Heart left ventricle (tissue), 16 donors: ENCODE measurements around the gene SDR42E2. TPM values are rescaled to one million over a fixed set of nuclear protein-coding genes. Genes with fewer than 3 reads are reported as not detected.

Source experiments
- ATAC-seq, 4 donors: fragments of 200-7000 bp; cut with Tn5 transposase; one replicate each; pipeline ENCODE4 v1.9.1; 2020 to 2022; ENCODE audit warnings: moderate library complexity in 4 of 4, mild to moderate bottlenecking in 3 of 4, moderate number of reproducible peaks in 1 of 4
- DNase-seq, 5 donors: peaks; one replicate each; pipeline ENCODE4 v3.0.0-alpha.2; 2020
- H3K27ac ChIP-seq, 12 donors: fragments of 200-600 bp; sonication (generic) in 4 of 12; one replicate each; pipeline versions ENCODE4 v1.5.0 to v1.8.0; 2016 to 2022; ENCODE audit warnings: mild to moderate bottlenecking in 2 of 12
- H3K27me3 ChIP-seq, 9 donors: fragments of 200-600 bp; sonication (generic) in 2 of 9; one replicate each; pipeline versions ENCODE4 v1.5.1 to v1.8.0; 2016 to 2022; ENCODE audit warnings: mild to moderate bottlenecking in 3 of 9
- H3K36me3 ChIP-seq, 9 donors: fragments of 200-600 bp; sonication (generic) in 2 of 9; one replicate each; pipeline versions ENCODE4 v1.5.0 to v1.8.0; 2018 to 2022; ENCODE audit warnings: mild to moderate bottlenecking in 2 of 9
- H3K4me1 ChIP-seq, 12 donors: fragments of 200-600 bp; sonication (generic) in 4 of 12; one replicate each; pipeline versions ENCODE4 v1.5.0 to v1.8.0; 2016 to 2022; ENCODE audit warnings: mild to moderate bottlenecking in 3 of 12
- H3K4me3 ChIP-seq, 12 donors: fragments of 200-600 bp; sonication (generic) in 4 of 12; one replicate each; pipeline versions ENCODE4 v1.5.0 to v1.8.0; 2017 to 2022; ENCODE audit warnings: mild to moderate bottlenecking in 9 of 12, moderate library complexity in 4 of 12
- H3K9me3 ChIP-seq, 12 donors: fragments of 200-600 bp; sonication (generic) in 4 of 12; one replicate each; pipeline versions ENCODE4 v1.5.0 to v1.8.0; 2016 to 2022; ENCODE audit warnings: mild to moderate bottlenecking in 1 of 12
- POLR2A ChIP-seq, 2 donors: fragments of 450-650 bp; IDR thresholded peaks; one replicate each; pipeline ENCODE4 v1.6.1; 2017; ENCODE audit warnings: antibody characterized with exemption in 2 of 2, mild to moderate bottlenecking in 2 of 2, moderate library complexity in 2 of 2
- WGBS, 4 donors: extraction: QIAGEN DNeasy Blood & Tissue Kit in 2 of 4; methylation state at CpG; one replicate each; pipeline versions ENCODE4 v1.1.5 to v1.1.7; 2013 to 2018; 5-methylcytosine and 5-hydroxymethylcytosine counted together
- intact Hi-C, 10 donors: fragments of 100-400 bp; cut with DNase I; formaldehyde crosslinking; loops; one replicate each; pipeline versions ENCODE4 v1.11.1 to v1.14.2; 2022
- polyA plus RNA-seq, 2 donors: library from polyadenylated mRNA; stranded (reverse); fragments of 200-250 nt; gene quantifications; one replicate each; pipeline ENCODE4 v1.2.3, GENCODE V29; 2013
- total RNA-seq, 9 donors: library from RNA; depleted of rRNA in 2 of 9; stranded (reverse); fragments of >200 nt in 2 of 9; fragmentation: NEBNext Ultra II Directional in 3 of 9; extraction: Animal tissue kit (Norgen Biotek cat#: 25700) in 3 of 9; gene quantifications; one replicate each; pipeline versions ENCODE4 v1.1.0 to v1.2.4, GENCODE V29; 2016 to 2023
- TF ChIP-seq, protein P1 (sequence below), 12 donors: fragments of 200-600 bp; sonication (generic) in 4 of 12; IDR thresholded peaks; one replicate each; pipeline versions ENCODE4 v1.5.0 to v1.8.0; 2018 to 2022; ENCODE audit warnings: antibody characterized with exemption in 12 of 12, mild to moderate bottlenecking in 5 of 12
- donor health status: ischemic (EF 13 %, LVEDD 7.1; RV severe dilation, severe dysfunction).
- donor health status: healthy with polysubstance abuse.
- donor health status: DM: no; HTN: yes; CAD: no.
- donor health status: DM: no; HTN: no; CAD: no.
- donor health status: ischemic (EF 25% LVEDD 6.9; RV normal size, moderate dysfunction).
- donor health status: ischemic (EF 25% LVEDD 5.7; RV mildly dilated, moderate dysfunction).
- donor health status: healthy.
- donor health status: DM: yes; HTN: yes; CAD: no.
- donor health status: ischemic (EF 35%, LVEDD 5.7; RV mildly dilated, moderate dysfunction).
- donor health status: nonischemic (EF 11% LVEDD 7.7; RV severe dilation, severe dysfunction).
- donor health status: DM: yes; HTN: yes; CAD: no.
- donor health status: PGD.
- donor health status: ischemic (EF 29% LVEDD 5.4; RV normal size, mild dysfunction).
- donor health status: nonischemic (EF 23%, LVEDD 6.1; RV moderate dilation, normal function).

The SDR42E2 gene
- total and polyA plus RNA-seq, 11 donors: not detected

DNA sequence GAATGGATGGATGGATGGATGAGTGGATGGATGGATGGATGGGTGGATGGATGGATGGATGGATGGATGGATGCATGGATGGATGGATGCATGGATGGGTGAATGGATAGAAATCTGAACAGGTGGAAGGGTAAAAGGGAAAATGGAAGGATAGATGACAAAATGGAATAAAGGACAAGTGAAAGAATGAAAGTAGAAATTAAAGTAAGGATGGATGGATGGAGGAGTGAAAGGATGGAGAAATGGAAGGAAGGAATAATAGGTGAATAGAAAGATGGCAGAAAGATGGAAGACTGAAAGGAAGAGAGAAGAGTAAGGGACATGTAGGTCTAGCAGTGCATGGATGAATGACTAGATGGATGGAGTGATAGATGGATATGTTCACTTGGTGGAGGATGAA, 40.1 kb upstream of the SDR42E2 start:
- no peaks in the 10 kb centered on the region for H3K9me3 ChIP-seq
- TF ChIP-seq, protein P1, sequence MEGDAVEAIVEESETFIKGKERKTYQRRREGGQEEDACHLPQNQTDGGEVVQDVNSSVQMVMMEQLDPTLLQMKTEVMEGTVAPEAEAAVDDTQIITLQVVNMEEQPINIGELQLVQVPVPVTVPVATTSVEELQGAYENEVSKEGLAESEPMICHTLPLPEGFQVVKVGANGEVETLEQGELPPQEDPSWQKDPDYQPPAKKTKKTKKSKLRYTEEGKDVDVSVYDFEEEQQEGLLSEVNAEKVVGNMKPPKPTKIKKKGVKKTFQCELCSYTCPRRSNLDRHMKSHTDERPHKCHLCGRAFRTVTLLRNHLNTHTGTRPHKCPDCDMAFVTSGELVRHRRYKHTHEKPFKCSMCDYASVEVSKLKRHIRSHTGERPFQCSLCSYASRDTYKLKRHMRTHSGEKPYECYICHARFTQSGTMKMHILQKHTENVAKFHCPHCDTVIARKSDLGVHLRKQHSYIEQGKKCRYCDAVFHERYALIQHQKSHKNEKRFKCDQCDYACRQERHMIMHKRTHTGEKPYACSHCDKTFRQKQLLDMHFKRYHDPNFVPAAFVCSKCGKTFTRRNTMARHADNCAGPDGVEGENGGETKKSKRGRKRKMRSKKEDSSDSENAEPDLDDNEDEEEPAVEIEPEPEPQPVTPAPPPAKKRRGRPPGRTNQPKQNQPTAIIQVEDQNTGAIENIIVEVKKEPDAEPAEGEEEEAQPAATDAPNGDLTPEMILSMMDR (IDR thresholded peaks at IDR 0.05): no peak
- no peak for TF ChIP-seq POLR2A (IDR thresholded peaks at IDR 0.05)
- no peak for ATAC-seq
- no peaks in the 10 kb centered on the region for H3K27me3 ChIP-seq
- intact Hi-C loops: no loop called here
- no peak overlapping the region for H3K27ac ChIP-seq
- H3K36me3 ChIP-seq: no peaks in the 10 kb centered on the region
- H3K4me1 ChIP-seq: no peaks in the 10 kb centered on the region
- H3K4me3 ChIP-seq: no peak overlapping the region
- DNase-seq: no peak

DNA sequence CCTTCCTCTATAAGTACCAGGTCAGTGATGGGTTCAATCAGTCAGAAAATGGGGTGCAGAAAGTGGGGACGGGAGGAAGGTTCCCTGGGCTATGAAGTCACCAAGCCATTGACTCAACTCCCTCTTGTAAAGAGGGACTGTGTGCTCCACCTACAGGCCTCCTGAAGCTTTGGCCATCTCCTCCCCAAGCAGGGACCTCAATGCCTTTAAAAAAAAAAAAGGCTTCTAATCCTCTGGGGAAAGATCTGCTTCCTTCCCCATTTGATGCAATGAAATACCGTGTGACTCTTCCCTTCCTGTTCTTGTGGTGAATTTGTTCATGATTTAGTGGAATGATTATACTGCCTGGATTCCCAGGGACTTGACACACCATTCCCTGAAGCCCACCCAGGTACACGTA, 39.2 kb upstream of the SDR42E2 start:
- Histone ChIP-seq H3K27ac (no peak overlapping the region), H3K27me3 (no peaks in the 10 kb centered on the region), H3K36me3 (no peaks in the 10 kb centered on the region), H3K4me3 (no peak overlapping the region), H3K9me3 (no peaks in the 10 kb centered on the region), H3K4me1 (no peaks in the 10 kb centered on the region)
- 43 to 51% (median 46%) methylated on average over 3 of the region's 3 CpGs for WGBS, 4 donors
- TF ChIP-seq POLR2A (IDR thresholded peaks at IDR 0.05): no peak
- TF ChIP-seq, protein P1 (IDR thresholded peaks at IDR 0.05): no peak
- DNase-seq (no peak), ATAC-seq (no peak)
- intact Hi-C loops: no loop called here

DNA sequence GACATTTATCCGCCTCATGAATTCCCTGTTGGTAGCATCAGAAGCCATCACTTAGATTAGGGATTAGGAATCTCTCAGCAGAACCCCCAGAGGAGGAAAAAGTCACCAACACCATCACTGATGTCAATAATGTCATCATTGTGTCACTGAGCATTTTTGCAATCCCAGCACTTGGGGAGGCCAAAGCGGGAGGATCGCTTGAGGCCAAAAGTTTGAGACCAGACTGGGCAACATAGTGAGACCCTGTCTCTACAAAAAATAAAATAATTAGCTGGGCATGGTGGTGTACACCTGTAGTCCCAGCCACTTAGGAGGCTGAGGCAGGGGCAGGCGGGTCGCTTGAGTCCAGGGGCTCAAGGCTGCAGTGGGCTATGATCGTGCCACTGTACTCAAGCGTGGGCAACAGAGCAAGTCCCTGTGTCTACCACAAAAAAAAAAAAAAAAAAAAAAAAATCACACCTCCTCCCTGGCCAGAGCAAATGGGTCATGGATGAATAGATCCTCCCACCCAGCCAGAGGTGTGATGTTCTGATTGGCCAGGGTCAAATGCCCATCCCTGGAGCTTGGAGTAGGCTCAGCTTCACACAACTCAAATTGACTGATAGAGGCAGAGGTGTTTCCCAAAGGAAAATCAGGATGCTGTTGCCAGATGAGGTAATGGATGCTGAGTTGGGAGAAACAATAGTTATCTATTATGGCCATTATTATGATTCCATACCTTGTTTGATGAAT, 38.4 kb upstream of the SDR42E2 start:
- intact Hi-C loops: loop anchor here in 1 of 10 donors (2.0 kb wide), 1 partner anchor 43 kb away; no protein-coding TSS in a partner anchor
- Histone ChIP-seq H3K4me3 (no peak overlapping the region), H3K36me3 (no peaks in the 10 kb centered on the region), H3K9me3 (peaks cover 0 to 6% (median 0%) of the 10 kb centered on the region in 12 donors), H3K4me1 (no peaks in the 10 kb centered on the region), H3K27ac (no peak overlapping the region), H3K27me3 (no peaks in the 10 kb centered on the region)
- no peak for ATAC-seq
- no peak for TF ChIP-seq POLR2A (IDR thresholded peaks at IDR 0.05)
- TF ChIP-seq, protein P1 (IDR thresholded peaks at IDR 0.05): no peak
- WGBS, 4 donors: 91 to 99% (median 96%) methylated on average over 7 of the region's 7 CpGs
- DNase-seq: no peak

DNA sequence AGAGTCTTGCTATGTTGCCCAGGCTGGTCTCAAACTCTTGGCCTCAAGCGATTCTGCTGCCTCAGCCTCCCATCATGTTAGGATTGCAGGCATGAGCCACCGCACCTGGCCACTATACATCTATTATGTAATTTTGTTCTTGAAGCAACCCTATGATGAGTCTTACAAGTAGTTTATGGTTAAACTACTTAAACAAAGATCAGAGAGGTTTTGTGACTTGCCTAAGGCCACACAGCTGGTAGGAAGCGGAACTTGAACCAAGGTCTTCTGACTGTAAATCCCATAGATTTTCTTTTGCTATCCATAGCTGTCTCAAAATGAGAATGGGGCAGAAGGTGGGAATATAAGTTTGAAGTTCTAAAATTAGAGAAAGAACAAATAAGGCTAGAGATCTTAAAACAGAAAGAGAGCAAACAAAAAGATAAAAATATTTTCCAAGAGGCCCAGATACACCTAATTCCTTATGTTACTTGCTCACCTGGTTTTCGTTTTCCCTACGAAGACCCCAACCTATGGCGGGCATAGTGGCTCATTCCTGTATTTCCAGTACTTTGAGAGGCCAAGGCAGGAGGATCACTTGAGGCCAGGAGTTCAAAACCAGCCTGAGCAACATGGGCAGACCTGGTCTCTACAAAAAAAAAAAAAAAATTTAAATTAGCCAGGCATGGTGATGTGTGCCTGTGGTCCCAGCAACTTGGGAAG, 37.6 kb upstream of the SDR42E2 start:
- intact Hi-C loops: loop anchor here in 1 of 10 donors (2.0 kb wide), 1 partner anchor 42 kb away; no protein-coding TSS in a partner anchor
- H3K27me3 ChIP-seq: no peaks in the 10 kb centered on the region
- WGBS, 4 donors: 91 to 96% (median 93%) methylated on average over 6 of the region's 6 CpGs
- no peak overlapping the region for H3K4me3 ChIP-seq
- no peaks in the 10 kb centered on the region for H3K4me1 ChIP-seq
- peaks cover 0 to 6% (median 0%) of the 10 kb centered on the region in 12 donors for H3K9me3 ChIP-seq
- no peak for TF ChIP-seq POLR2A (IDR thresholded peaks at IDR 0.05)
- TF ChIP-seq, protein P1 (IDR thresholded peaks at IDR 0.05): no peak
- ATAC-seq (no peak), DNase-seq (no peak)
- H3K27ac ChIP-seq: no peak overlapping the region
- no peaks in the 10 kb centered on the region for H3K36me3 ChIP-seq
